ENCODE data around the gene FASTK.

The FASTK gene

GRCh38 chr7:151081170-151082101, 827 bp upstream of the FASTK start:
- DNase-seq (ENCODE audit: low read depth): no peak

- no peak for DNase-seq (ENCODE audit: low read depth)
Observed at GRCh38 chr7:151080067-151080521, 515 bp downstream of the FASTK start.

GRCh38 chr7:151079199-151079910, 1.3 kb downstream of the FASTK start:
- DNase-seq (ENCODE audit: low read depth): no peak

- no peak for DNase-seq (ENCODE audit: low read depth)
Observed at GRCh38 chr7:151078233-151079040, 2.2 kb downstream of the FASTK start.

- DNase-seq (ENCODE audit: low read depth): no peak
Observed at GRCh38 chr7:151077705-151078232, 2.8 kb downstream of the FASTK start.

GRCh38 chr7:151076863-151077704, 3.5 kb downstream of the FASTK start:
- no peak for DNase-seq (ENCODE audit: low read depth)

GRCh38 chr7:151075978-151076426, 4.6 kb downstream of the FASTK start:
- no peak for DNase-seq (ENCODE audit: low read depth)

- no peak for DNase-seq (ENCODE audit: low read depth)
Observed at GRCh38 chr7:151075662-151075971, 5.0 kb downstream of the FASTK start.

GRCh38 chr7:151074817-151075661, 5.6 kb downstream of the FASTK start:
- no peak for DNase-seq (ENCODE audit: low read depth)

GRCh38 chr7:151073990-151074389, 6.6 kb downstream of the FASTK start:
- DNase-seq (ENCODE audit: low read depth): no peak

- no peak for DNase-seq (ENCODE audit: low read depth)
Observed at GRCh38 chr7:151071032-151071866, 9.4 kb downstream of the FASTK start.

GRCh38 chr7:151070574-151070960, 10.0 kb downstream of the FASTK start:
- DNase-seq (ENCODE audit: low read depth): no peak

GRCh38 chr7:151069841-151070573, 10.6 kb downstream of the FASTK start:
- no peak for DNase-seq (ENCODE audit: low read depth)

- no peak for DNase-seq (ENCODE audit: low read depth)
Observed at GRCh38 chr7:151068069-151068773, 12.4 kb downstream of the FASTK start.

GRCh38 chr7:151066273-151066974, 14.2 kb downstream of the FASTK start:
- no peak for DNase-seq (ENCODE audit: low read depth)

- DNase-seq (ENCODE audit: low read depth): no peak
Observed at GRCh38 chr7:151065516-151065915, 15.1 kb downstream of the FASTK start.

GRCh38 chr7:151064993-151065392, 15.6 kb downstream of the FASTK start:
- no peak for DNase-seq (ENCODE audit: low read depth)

All from activated T-helper 9 cell treated with anti-CD3 and anti-CD28 coated beads, Interleukin-2, amount 50 U/mL, for 16 hours (primary cell).